Fibroblast of pulmonary artery (primary cell): ENCODE measurements around the gene DRD2.

Experiments used
- DNase-seq: peaks from one replicate; pipeline ENCODE4 v3.0.0-alpha.2; 2010; ENCODE audit warnings: low read depth
- H3K4me3 ChIP-seq: replicated peaks from 2 replicates; pipeline ENCODE4 v1.5.1; 2011; ENCODE audit warnings: low read depth, mild to moderate bottlenecking, control low read depth, low read length, moderate library complexity
- CTCF ChIP-seq: IDR thresholded peaks from 2 replicates; pipeline ENCODE4 v1.5.1; 2011; ENCODE audit warnings: mild to moderate bottlenecking, control low read depth, low read length, inconsistent platforms; ENCODE audit errors: missing control alignments

DRD2 gene

GRCh38 chr11:113446938-113447337 lies 28.3 kb downstream of the DRD2 start:
- DNase-seq = no peak
- no peak for TF ChIP-seq CTCF
- no peak overlapping the region for H3K4me3 ChIP-seq

- no peak overlapping the region for H3K4me3 ChIP-seq
- no peak for TF ChIP-seq CTCF
Measured at GRCh38 chr11:113446112-113446511, 29.1 kb downstream of the DRD2 start.

DNA sequence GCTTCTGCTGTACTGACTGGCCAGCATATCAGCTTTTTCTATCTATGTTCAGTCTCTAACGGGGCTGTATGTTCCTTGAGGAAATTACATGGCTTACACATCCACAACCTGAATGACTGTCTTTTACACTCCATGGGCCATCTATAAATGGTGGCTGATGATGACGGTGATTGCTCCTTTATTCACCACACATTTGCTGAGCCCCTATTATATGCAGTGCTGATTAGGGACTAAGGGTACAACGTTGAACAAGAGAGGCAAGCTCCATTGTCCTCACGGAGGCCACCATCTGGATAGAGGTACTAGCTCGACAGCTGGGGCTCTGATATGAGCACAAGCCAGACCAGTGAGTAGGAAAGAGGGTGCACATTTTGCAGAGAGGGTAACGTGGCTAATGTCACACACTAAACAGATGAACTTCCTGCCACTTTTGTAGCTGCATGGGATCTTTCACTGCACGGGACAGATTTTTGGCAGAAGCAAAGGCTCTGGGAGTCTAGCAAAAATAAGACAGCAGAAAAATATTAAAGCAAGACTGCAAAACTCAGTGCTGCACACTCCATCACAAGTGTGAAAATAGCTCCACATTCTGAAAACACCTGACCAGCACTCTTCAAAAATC lies 30.6 kb downstream of the DRD2 start:
- TF ChIP-seq CTCF = no peak
- H3K4me3 ChIP-seq = no peak overlapping the region
- DNase-seq = no peak

More at GRCh38 chr11:113446112-113446511, 29.1 kb downstream of the DRD2 start:
- peak; percentile 57 for DNase-seq

GRCh38 chr11:113440816-113441215 lies 34.4 kb downstream of the DRD2 start:
- no peak overlapping the region for H3K4me3 ChIP-seq
- DNase-seq = no peak
- no peak for TF ChIP-seq CTCF

GRCh38 chr11:113436672-113437252 lies 38.4 kb downstream of the DRD2 start:
- no peak for DNase-seq
- TF ChIP-seq CTCF = no peak
- no peak overlapping the region for H3K4me3 ChIP-seq

GRCh38 chr11:113435190-113435968 lies 39.8 kb downstream of the DRD2 start:
- no peak for TF ChIP-seq CTCF
- H3K4me3 ChIP-seq = no peak overlapping the region
- no peak for DNase-seq
